Hepatic stellate cell (primary cell): ENCODE measurements around the gene CAMK4.
"Not testable (repeated sequence)": the region's sequence is repeated elsewhere in the genome, so short reads cannot be mapped to it uniquely, and the experiment has no call there.

Experiments
- DNase-seq: peaks from one replicate; pipeline ENCODE4 v3.0.0; 2011; ENCODE audit warnings: low spot score

CAMK4 gene

DNA sequence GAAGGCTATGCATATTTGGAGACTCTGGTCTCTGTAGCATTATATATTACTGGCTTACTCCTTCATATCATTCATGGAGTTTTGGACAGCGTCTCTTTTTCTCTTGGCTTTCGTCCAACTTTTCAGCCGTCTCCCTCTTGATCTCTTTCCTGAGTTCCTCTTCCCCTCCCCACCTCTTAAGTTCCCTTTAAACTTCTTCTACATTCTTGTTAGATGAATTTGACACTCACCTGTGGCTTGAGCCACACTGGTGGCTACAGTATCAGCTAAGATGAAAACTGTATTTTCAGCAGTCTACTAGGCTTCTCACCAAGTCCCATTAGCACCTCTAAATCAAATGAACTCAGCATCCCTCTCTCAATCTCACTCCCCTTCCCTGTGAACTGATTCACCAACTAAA is 160.0 kb downstream of the CAMK4 start:
- no peak for DNase-seq

DNA sequence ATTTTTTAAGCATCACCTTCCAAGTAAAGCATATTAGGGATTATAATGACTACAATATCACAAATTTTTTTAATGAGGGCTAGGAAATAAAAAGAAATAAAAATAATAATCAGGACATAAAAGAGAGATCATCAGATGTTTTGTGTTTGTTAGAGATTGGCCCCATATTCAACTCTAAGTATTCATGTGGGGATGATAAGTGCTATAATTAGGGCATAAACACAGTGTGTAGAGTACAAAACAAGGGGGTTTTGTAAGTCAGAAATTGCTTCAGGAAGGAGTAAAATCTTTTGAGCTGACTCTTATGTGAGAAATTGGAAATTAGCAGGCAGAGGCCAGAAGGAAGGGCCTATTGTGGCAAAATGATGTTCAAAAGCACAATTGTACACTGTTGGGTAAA is 160.9 kb downstream of the CAMK4 start:
- DNase-seq = no peak

DNA sequence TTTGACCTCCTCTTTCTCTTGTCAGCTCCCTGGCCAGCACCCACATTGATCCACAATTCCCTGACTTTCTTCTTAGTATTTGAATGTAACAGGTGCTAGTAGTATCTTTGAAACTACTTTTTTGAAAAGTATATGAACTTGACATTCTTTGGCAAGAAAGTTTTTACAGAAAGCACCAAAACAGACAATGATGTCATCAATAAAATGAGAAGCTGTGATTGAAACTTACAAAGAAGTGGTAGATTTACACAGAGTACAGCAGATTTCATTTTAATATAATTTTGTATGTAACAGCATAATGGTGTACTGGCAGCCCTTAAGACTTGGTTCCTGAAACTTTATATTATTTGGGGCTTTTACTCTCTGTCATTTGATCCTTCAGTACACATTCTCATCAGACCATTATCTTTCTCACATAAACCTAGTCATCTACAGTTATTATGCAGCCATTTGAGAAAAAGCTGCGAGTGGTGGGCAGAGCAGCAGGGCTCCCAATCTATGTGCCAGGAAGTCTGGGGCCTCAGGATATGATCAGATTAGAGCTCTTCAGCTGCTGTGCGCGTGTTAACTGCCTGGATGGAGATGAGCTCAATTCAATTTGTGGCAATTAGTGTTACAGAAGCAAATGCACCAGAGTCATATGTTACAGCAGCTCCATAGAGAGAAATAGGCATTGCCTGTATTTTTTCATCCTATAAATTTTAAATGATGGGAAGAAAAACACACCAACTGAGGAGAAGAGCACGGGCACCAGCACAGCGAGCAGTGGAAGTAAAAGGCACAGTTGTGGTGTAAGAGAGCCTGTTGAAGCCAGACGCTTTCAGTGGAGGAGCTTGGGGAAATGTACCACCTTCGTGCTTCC is 162.0 kb downstream of the CAMK4 start:
- DNase-seq = no peak

- no peak for DNase-seq
These were observed 162.6 kb downstream of the CAMK4 start for GRCh38 chr5:111386832-111387162.

DNA sequence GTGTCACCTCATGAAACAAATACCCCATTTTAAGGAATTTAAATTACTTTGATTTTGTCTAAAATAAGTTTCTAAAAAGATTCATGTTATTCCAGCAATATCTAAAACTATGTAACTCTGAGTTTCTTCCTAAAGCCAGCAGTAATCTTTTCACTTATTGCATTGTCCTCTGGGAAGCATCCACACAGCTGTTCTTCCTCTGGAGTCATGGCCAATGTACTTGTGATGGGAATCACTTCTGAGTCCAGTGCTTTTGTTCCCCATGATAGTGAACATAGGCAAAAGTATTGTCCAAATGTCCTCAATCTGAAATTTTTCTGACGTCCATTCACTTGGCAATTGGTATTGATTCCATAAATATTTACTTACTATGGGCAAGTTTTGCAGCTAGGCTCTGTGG is 163.2 kb downstream of the CAMK4 start:
- DNase-seq = no peak

- DNase-seq = peak; percentile 29
These were observed 165.4 kb downstream of the CAMK4 start for GRCh38 chr5:111389390-111390082.

- no peak for DNase-seq
These were observed 168.0 kb downstream of the CAMK4 start for GRCh38 chr5:111392181-111392580.

DNA sequence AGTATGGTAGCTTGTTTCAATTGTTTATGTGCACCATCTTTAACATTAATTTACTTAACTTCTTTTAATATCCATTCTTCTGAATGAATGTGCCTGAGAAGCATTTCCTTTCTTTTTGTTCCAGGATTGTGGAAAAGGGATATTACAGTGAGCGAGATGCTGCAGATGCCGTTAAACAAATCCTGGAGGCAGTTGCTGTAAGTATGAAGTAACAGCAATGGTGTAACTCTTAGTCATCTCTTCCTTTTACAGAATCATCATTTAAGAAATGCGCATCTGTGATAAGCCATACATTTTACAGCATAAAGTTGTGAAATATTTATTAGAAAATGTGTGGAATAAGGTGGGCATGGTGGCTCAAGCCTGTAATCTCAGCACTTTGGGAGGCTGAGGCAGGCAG is 170.4 kb downstream of the CAMK4 start:
- no peak for DNase-seq

GRCh38 chr5:111398013-111398412 is 173.8 kb downstream of the CAMK4 start:
- no peak for DNase-seq

DNA sequence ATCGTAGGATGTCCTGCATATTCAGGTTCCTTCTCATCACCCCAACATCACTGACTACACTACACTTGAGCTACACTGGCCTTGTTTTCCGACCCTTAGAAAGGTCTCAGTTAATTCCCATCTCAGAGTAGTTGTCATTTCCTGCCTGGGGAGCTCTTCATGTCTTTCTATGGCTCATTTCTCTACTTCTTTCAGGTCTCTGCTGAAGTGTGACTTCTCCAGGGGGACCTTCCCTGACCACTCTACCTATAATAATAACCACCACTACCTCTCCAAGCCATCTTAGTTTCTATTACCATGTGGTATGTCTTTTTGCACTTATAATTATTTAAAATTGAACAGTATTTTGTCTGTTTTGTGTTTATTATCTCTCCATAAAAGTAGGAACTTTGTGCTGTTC is 174.9 kb downstream of the CAMK4 start:
- DNase-seq = no peak

GRCh38 chr5:111401906-111402305 is 177.7 kb downstream of the CAMK4 start:
- DNase-seq = no peak

DNA sequence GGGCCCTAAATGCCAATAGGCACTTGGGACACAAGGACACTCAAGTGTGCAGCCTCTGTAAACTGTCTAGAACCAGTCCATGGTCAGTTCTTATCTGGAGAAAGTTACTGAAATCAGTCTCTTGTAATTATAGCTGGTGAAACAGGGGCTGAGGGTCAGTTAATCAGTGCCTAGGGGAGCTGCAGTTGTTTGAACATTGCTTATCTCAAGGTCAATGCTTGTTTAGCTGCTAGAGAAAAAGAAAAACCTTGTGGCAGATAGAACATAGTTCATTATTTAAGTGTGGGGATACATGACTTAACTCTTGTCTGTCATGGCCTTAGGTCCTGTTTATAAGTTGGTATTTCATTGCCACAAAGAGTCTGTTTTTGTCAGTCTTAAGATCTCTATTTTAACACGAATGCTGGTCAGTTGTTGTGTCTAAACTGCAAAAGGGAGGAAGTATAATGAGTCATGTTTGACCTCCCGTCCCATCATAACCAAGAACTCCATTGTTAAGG is 180.1 kb downstream of the CAMK4 start:
- DNase-seq = no peak

DNA sequence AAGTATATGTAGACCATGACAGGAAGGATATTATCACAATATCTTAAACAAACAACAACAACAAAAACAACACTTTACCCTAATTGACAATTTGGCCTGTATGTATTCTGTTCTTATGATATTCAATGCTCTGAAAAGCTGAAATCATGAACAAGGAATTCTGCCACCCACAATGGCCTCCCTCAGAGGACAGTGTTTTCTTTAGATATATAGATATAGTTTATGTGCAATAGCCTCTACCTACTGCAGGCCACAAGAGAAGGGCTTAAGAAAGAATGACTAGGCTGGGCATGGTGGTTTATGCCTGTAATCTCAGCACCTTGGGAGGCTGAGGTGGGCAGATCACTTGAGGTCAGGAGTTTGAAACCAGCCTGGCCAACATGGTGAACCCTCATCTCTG is 183.4 kb downstream of the CAMK4 start:
- no peak for DNase-seq

DNA sequence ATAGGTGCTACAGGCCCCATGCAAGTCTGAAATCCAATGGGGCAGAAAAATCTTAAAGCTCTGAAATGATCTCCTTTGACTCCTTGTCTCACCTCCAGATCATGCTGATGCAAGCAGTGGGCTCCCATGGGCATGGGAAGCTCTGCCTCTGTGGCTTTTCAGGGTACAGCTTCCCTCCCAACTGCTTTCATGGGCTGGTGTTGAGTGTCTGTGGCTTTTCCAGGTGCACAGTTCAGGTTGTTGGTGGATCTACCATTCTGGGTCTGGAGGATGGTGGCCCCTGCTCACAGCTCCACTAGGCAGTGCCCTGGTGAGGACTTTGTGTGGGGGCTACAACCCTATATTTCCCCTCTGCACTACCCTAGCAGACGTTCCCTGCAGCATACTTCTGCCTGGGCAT is 184.6 kb downstream of the CAMK4 start:
- no peak for DNase-seq

- DNase-seq = not testable (repeated sequence)
These were observed 185.1 kb downstream of the CAMK4 start for GRCh38 chr5:111409266-111409665.

- DNase-seq = not testable (repeated sequence)
These were observed 185.9 kb downstream of the CAMK4 start for GRCh38 chr5:111410067-111410466.

- DNase-seq = no peak
These were observed 187.1 kb downstream of the CAMK4 start for GRCh38 chr5:111411301-111411700.

DNA sequence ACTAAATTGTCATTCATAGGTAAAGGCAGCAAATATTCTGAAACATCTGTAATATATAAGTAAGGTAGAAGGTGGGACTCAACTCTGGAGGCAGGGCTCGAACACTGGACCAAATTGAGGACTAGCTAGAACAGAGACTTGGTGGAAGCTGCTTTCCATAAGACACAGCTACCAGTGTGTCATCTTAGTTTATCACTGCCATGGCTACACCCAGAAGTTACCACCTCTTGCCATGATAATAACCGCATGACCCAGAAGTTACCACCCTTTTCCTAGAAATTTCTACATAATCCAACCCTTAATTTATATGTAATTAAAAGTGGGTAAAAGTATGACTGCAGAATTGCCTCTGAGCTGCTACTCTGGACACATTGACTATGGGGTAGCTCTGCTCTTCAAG is 188.4 kb downstream of the CAMK4 start:
- no peak for DNase-seq

DNA sequence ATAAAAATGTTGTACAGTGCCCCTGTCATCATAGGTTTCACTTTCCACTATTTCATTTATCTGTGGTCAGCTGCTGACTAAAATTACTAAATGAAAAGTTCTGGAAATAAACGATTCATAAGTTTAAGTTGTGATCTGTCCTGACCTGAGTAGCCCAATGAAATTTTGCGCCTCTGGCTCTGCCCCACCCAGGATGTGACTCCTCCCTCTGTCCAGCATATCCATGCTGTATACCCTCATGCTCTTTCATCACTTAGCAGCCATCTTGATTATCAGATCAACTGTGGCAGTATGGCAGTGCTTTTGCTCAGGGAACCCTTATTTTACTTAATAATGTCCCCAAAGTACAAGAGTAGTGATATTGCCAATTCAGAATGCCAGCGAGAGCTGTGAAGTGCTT is 190.9 kb downstream of the CAMK4 start:
- no peak for DNase-seq

DNA sequence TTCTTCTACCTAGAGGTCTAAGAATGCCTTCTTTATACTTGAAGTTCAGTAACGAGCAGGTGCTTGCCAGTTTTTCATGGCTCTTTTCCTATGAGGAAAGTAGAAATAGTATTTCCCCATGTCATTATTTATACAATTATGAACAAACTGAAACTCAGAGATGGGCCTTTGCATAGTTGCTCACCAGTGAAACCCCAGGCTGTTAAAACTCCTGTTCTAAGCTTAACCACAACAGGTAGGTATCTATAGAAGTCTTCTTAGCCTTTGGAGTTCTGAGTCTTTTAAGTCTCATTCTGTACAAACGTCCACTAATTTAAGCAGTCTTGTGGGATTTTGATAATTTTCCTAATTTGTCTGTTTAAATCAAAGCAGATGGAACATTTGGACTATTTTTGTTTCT is 198.1 kb downstream of the CAMK4 start:
- no peak for DNase-seq

- DNase-seq = no peak
These were observed 198.8 kb downstream of the CAMK4 start for GRCh38 chr5:111422747-111423720.

DNA sequence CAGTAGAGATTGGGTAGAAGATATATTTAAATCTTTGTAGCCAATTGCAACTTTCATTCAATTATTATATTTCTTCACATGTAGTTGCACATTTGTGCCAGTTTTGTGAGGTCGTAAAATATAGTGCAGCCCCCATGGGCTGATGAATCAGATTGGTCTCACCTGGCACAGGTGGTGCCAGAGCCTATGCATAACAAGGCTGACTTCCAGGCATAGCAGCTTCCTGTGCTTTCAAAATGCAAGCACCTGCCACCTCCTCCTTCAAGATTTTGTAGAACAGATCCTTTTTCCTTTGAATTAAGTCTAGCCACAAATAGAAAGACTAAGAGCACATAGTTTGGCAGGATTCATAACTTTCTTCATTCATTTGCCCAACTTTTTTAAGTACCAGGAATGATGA is 201.0 kb downstream of the CAMK4 start:
- no peak for DNase-seq
